Ovary (tissue), 3 donors: ENCODE results near the gene CDC42BPA.
"Not testable (repeated sequence)": the region's sequence is repeated elsewhere in the genome, so short reads cannot be mapped to it uniquely, and the experiment has no call there.

Experiments used
- EP300 ChIP-seq: sonication (generic); formaldehyde crosslinking; IDR thresholded peaks from one replicate; pipeline ENCODE4 v1.6.1; 2017; ENCODE audit warnings: antibody characterized with exemption
- TF ChIP-seq, protein P1 (sequence below), 3 donors: fragments of 450-650 bp in 2 of 3; fragments of 200-600 bp in 1 of 3; IDR thresholded peaks; one replicate each; pipeline versions ENCODE4 v1.5.1 to v1.8.0; 2016 to 2022; ENCODE audit warnings: antibody characterized with exemption in 3 of 3, mild to moderate bottlenecking in 1 of 3
- donor health status: DM: no; HTN: no; CAD: no.

DNA sequence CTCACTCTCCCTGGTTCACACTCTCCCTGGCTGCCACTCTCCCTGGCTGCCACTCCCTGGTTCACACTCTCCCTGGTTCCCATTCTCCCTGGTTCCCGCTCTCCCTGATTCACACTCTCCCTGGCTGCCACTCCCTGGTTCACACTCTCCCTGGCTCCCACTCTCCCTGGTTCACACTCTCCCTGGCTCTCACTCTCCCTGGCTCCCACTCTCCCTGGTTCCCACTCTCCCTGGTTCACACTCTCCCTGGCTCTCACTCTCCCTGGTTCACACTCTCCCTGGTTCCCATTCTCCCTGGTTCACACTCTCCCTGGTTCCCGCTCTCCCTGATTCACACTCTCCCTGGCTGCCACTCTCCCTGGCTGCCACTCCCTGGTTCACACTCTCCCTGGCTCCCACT lies 362.4 kb downstream of the CDC42BPA start:
- TF ChIP-seq, protein P1, sequence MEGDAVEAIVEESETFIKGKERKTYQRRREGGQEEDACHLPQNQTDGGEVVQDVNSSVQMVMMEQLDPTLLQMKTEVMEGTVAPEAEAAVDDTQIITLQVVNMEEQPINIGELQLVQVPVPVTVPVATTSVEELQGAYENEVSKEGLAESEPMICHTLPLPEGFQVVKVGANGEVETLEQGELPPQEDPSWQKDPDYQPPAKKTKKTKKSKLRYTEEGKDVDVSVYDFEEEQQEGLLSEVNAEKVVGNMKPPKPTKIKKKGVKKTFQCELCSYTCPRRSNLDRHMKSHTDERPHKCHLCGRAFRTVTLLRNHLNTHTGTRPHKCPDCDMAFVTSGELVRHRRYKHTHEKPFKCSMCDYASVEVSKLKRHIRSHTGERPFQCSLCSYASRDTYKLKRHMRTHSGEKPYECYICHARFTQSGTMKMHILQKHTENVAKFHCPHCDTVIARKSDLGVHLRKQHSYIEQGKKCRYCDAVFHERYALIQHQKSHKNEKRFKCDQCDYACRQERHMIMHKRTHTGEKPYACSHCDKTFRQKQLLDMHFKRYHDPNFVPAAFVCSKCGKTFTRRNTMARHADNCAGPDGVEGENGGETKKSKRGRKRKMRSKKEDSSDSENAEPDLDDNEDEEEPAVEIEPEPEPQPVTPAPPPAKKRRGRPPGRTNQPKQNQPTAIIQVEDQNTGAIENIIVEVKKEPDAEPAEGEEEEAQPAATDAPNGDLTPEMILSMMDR (IDR thresholded peaks at IDR 0.05) = not testable (repeated sequence)
- TF ChIP-seq EP300 = not testable (repeated sequence)
